Stimulated activated naive CD8-positive, alpha-beta T cell treated with anti-CD3 and anti-CD28 coated beads, Interleukin-15, amount 100 ng/mL, for 72 hours (primary cell): ENCODE measurements around the gene UBQLN1.

Experiments used
- ATAC-seq: fragments of 150-1000 bp; cut with Tn5 transposase; 2 replicates; pipeline ENCODE4 v1.10.0; 2021; ENCODE audit warnings: mild to moderate bottlenecking, moderate library complexity
- DNase-seq, 2 donors: peaks; one replicate each; pipeline ENCODE4 v3.0.0; 2021 to 2022
- H3K27ac Mint-ChIP-seq, 2 donors: one replicate each; pipeline ENCODE4 v1.8.0; 2022; ENCODE audit warnings: mild to moderate bottlenecking in 2 of 2, mixed read lengths in 2 of 2, moderate library complexity in 2 of 2
- H3K27me3 Mint-ChIP-seq: one replicate; pipeline ENCODE4 v1.8.0; 2022; ENCODE audit warnings: mixed read lengths
- H3K4me1 Mint-ChIP-seq: one replicate; pipeline ENCODE4 v1.8.0; 2022; ENCODE audit warnings: mild to moderate bottlenecking, mixed read lengths
- H3K4me3 Mint-ChIP-seq, 2 donors: one replicate each; pipeline ENCODE4 v1.8.0; 2022; ENCODE audit warnings: mild to moderate bottlenecking in 2 of 2, mixed read lengths in 2 of 2, moderate library complexity in 1 of 2
- H3K9me3 Mint-ChIP-seq, 2 donors: one replicate each; pipeline ENCODE4 v1.8.0; 2022; ENCODE audit warnings: mixed read lengths in 2 of 2

The UBQLN1 gene

DNA sequence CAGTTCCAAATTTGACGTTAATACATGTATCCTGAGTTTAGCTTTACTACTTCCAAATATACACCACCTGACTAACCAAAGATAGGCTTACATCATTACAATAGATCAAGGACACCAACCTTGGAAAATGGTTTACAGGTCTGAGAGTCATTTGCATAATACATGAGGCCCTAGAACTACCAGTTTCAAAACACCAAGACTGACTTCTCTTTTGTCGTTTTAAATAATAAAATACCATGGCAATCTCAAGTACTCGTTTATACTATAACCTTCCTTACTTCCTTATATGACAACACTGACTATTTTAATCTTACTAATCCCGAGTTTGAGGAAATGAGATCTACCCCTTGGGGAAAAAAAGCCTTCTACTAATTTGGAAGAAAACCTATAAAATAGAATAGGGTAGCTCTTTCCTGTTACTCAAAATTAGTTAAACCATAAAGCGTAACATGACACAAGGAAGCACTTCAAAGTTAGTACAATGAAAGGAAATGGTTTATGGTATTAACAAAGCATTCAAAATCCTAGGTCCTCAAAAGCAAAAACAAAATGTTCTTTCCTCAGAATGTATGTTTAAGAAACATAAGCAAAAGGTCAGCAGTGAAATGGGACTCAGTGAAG is 42.1 kb downstream of the UBQLN1 start:
- Mint-ChIP-seq H3K27me3 (no peaks in the 10 kb centered on the region), H3K4me3 (no peak overlapping the region), H3K9me3 (no peaks in the 10 kb centered on the region), H3K27ac (peak overlapping the region in 1 of 2 donors; percentile 63), H3K4me1 (peaks cover 25% of the 10 kb centered on the region)
- ATAC-seq (no peak), DNase-seq (no peak)

- no peaks in the 10 kb centered on the region for H3K9me3 Mint-ChIP-seq
- peak overlapping the region; percentile 53 to 78 for H3K27ac Mint-ChIP-seq
- H3K27me3 Mint-ChIP-seq, result no peaks in the 10 kb centered on the region
- no peak for DNase-seq
- ATAC-seq, result no peak
- H3K4me1 Mint-ChIP-seq, result peaks cover 25% of the 10 kb centered on the region
- H3K4me3 Mint-ChIP-seq, result no peak overlapping the region
Observed at GRCh38 chr9:83662933-83663332, 44.8 kb downstream of the UBQLN1 start.

- Mint-ChIP-seq H3K4me3 (no peak overlapping the region), H3K4me1 (peaks cover 6% of the 10 kb centered on the region), H3K9me3 (no peaks in the 10 kb centered on the region), H3K27ac (no peak overlapping the region), H3K27me3 (no peaks in the 10 kb centered on the region)
- ATAC-seq (peak; percentile 53), DNase-seq (no peak)
Observed at GRCh38 chr9:83656952-83657351, 50.8 kb downstream of the UBQLN1 start.

DNA sequence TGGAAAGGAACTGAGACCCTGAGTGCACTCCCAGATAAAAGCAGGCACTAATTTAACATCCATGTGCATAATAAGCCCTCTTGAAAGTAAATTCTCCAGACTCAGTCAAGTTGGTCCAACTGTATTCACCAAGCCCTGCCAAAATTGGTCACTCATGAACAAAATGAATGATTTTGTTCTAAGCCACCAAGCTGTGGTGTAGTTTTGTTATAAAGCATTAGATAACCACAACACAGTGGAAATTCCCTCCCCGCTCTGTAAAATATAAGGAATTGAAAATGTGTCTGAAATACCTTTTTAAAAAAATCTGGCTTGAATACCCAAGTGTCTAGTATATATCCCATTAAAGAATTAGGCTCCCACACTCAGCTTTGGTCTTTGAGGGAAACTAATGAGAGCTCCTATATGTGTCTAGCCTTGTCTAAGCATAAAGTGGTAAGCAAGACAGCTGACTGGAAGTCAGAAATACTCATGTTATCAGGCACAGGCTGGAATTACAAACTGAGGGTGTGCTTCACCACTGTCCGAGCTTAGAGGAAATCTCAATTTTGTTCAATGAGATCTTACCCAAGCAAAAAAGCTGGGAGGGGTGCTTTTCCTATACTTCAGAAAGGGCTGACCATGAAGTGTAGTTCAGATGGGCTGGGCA is 51.6 kb downstream of the UBQLN1 start:
- peak overlapping the region in 1 of 2 donors; percentile 1 for H3K27ac Mint-ChIP-seq
- DNase-seq (no peak), ATAC-seq (peak; percentile 66)
- H3K27me3 Mint-ChIP-seq, result no peaks in the 10 kb centered on the region
- H3K9me3 Mint-ChIP-seq, result no peaks in the 10 kb centered on the region
- H3K4me1 Mint-ChIP-seq, result peaks cover 6% of the 10 kb centered on the region
- no peak overlapping the region for H3K4me3 Mint-ChIP-seq

GRCh38 chr9:83655433-83655832 is 52.3 kb downstream of the UBQLN1 start:
- DNase-seq (no peak), ATAC-seq (no peak)
- no peaks in the 10 kb centered on the region for H3K9me3 Mint-ChIP-seq
- H3K4me1 Mint-ChIP-seq, result peaks cover 6% of the 10 kb centered on the region
- H3K27ac Mint-ChIP-seq, result no peak overlapping the region
- no peak overlapping the region for H3K4me3 Mint-ChIP-seq
- no peaks in the 10 kb centered on the region for H3K27me3 Mint-ChIP-seq

GRCh38 chr9:83652433-83652832 is 55.3 kb downstream of the UBQLN1 start:
- no peaks in the 10 kb centered on the region for H3K27me3 Mint-ChIP-seq
- H3K27ac Mint-ChIP-seq, result no peak overlapping the region
- DNase-seq (no peak), ATAC-seq (no peak)
- H3K4me1 Mint-ChIP-seq, result peaks cover 6% of the 10 kb centered on the region
- H3K9me3 Mint-ChIP-seq, result no peaks in the 10 kb centered on the region
- H3K4me3 Mint-ChIP-seq, result no peak overlapping the region

DNA sequence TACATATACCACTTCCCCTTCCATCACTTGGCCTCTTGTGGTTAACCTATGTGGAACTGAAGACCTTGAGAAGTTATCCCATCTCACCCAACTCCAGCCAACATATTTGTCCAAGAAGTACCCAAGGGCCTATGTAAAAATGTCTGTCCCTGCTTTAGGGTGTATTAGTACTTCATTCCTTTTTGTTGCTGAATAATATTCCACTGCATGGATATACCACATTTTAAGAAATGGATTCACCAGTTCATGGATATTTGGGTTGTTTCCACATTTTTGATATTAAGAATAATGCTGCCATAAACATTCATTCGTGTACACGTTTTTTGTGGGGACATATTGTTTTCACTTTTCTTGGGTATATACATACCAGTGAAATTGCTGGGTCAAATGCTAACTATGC is 56.2 kb downstream of the UBQLN1 start:
- no peak for ATAC-seq
- Mint-ChIP-seq H3K27me3 (no peaks in the 10 kb centered on the region), H3K4me1 (peaks cover 6% of the 10 kb centered on the region), H3K27ac (no peak overlapping the region), H3K9me3 (no peaks in the 10 kb centered on the region), H3K4me3 (no peak overlapping the region)
- DNase-seq, result no peak

DNA sequence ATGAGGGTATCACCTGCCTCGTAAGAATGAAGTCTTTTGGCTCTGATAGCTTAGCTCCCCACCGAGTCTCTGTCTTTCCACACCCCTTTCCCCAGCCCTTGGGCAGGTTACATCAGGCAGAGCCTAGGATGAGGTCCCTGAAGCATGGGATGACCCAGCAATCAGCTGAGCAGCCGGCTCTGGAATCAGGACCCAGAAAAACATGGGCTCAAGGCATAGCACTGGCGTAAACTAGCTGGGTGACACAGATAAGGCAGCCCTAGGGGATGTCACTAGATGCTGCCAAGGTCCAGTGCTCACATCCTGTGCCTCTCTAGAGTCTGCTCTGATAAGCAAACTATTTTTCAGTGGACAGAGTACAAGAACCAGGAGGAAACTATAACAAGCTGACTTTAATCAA is 58.2 kb downstream of the UBQLN1 start:
- DNase-seq, result no peak
- H3K4me3 Mint-ChIP-seq, result no peak overlapping the region
- no peaks in the 10 kb centered on the region for H3K9me3 Mint-ChIP-seq
- H3K27ac Mint-ChIP-seq, result no peak overlapping the region
- no peaks in the 10 kb centered on the region for H3K4me1 Mint-ChIP-seq
- H3K27me3 Mint-ChIP-seq, result no peaks in the 10 kb centered on the region
- peak; percentile 16 for ATAC-seq

DNA sequence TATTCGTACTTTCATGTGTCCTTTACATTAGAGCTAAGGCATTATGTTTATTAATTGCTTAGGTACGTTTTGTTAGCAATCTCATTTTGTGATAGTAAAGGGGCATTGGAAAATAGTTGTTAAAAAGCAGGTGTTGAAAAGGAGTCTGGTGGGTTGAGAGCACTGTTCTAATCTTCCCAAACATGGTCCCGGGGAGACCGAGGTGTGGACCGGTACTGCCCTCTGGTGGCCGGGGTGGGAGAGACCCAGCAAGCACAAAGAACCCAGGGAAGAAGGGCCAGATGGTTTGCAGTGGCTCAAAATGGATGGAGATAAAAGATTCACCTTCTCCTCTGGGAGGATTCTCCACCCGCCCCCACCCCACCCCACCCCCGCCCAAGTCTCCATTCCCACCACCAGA is 58.7 kb downstream of the UBQLN1 start:
- DNase-seq, result peak; percentile 62 to 68
- H3K27ac Mint-ChIP-seq, result peak overlapping the region; percentile 54 to 81
- H3K9me3 Mint-ChIP-seq, result no peaks in the 10 kb centered on the region
- no peak overlapping the region for H3K4me3 Mint-ChIP-seq
- peak; percentile 88 for ATAC-seq
- H3K27me3 Mint-ChIP-seq, result no peaks in the 10 kb centered on the region
- no peaks in the 10 kb centered on the region for H3K4me1 Mint-ChIP-seq

- no peaks in the 10 kb centered on the region for H3K27me3 Mint-ChIP-seq
- ATAC-seq, result no peak
- DNase-seq, result no peak
- H3K9me3 Mint-ChIP-seq, result no peaks in the 10 kb centered on the region
- H3K27ac Mint-ChIP-seq, result peak overlapping the region in 1 of 2 donors; percentile 69
- H3K4me1 Mint-ChIP-seq, result no peaks in the 10 kb centered on the region
- no peak overlapping the region for H3K4me3 Mint-ChIP-seq
Observed at GRCh38 chr9:83646500-83647239, 61.1 kb downstream of the UBQLN1 start.

DNA sequence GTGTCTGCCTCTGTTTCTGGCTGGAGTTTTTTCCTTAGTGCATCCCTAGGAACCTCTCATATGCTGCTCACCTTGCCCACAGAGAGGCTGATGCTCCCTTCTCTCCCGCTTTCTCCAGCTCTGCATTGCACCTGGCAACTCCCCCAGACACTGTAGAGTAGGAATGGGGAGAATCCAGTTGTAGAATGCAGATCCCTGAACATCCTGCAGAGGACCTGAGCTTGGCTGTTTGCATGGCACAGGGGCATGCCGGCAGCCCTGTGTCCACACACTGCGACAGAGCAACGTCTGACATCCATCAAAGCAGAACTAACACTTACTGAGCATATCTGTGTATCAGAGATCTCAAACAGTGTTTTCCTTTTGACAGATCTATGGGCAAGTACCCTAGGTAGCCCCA is 65.0 kb downstream of the UBQLN1 start:
- H3K27ac Mint-ChIP-seq, result no peak overlapping the region
- no peak for DNase-seq
- H3K27me3 Mint-ChIP-seq, result no peaks in the 10 kb centered on the region
- H3K4me1 Mint-ChIP-seq, result no peaks in the 10 kb centered on the region
- ATAC-seq, result no peak
- H3K4me3 Mint-ChIP-seq, result no peak overlapping the region
- H3K9me3 Mint-ChIP-seq, result no peaks in the 10 kb centered on the region

GRCh38 chr9:83639266-83639665 is 68.5 kb downstream of the UBQLN1 start:
- peaks cover 4% of the 10 kb centered on the region for H3K4me1 Mint-ChIP-seq
- no peaks in the 10 kb centered on the region for H3K27me3 Mint-ChIP-seq
- ATAC-seq (no peak), DNase-seq (no peak)
- no peaks in the 10 kb centered on the region for H3K9me3 Mint-ChIP-seq
- no peak overlapping the region for H3K27ac Mint-ChIP-seq
- no peak overlapping the region for H3K4me3 Mint-ChIP-seq

DNA sequence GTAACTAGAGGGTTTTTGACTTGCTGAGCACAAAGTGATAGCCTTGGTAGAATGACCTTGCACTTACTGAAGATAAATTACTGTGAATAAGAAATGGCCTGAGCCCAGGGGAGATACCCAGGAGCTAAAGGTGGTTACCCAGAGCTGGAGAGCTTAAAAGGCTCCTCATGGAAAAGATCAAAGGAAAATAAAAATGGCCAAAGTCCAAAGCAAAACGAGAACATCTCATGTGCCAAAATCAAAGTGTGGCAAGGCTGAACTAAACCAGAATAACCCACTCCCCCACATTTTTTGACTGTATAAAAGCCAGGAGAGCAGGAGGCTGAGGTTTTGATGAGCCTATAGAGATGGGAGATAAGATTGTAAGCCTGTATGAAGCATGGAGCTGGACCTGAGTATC is 70.4 kb downstream of the UBQLN1 start:
- DNase-seq (no peak), ATAC-seq (no peak)
- Mint-ChIP-seq H3K9me3 (no peaks in the 10 kb centered on the region), H3K27ac (no peak overlapping the region), H3K27me3 (no peaks in the 10 kb centered on the region), H3K4me1 (peaks cover 4% of the 10 kb centered on the region), H3K4me3 (no peak overlapping the region)

- no peak overlapping the region for H3K27ac Mint-ChIP-seq
- ATAC-seq (no peak), DNase-seq (no peak)
- H3K4me1 Mint-ChIP-seq, result peaks cover 4% of the 10 kb centered on the region
- no peak overlapping the region for H3K4me3 Mint-ChIP-seq
- no peaks in the 10 kb centered on the region for H3K9me3 Mint-ChIP-seq
- no peaks in the 10 kb centered on the region for H3K27me3 Mint-ChIP-seq
Observed at GRCh38 chr9:83636813-83637212, 70.9 kb downstream of the UBQLN1 start.

DNA sequence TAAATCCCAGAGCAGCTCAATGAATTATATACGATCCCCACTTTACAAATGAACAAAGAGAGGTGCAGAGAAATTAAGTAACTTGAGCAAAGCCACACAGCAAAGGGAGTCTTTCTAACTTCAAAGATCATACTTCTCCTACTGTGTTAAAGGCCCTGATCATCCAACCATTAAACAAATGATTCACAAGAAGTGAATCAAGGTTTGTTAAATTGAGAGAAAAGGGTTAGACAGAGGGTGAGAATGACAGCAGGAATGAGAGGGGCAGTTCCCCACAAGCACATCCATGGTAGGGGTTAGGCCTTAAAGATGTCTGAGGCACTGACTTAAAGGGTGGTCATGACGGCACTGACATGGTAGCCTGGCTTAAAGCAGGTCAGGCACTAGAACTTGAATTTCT is 74.1 kb downstream of the UBQLN1 start:
- Mint-ChIP-seq H3K27ac (no peak overlapping the region), H3K27me3 (no peaks in the 10 kb centered on the region), H3K9me3 (no peaks in the 10 kb centered on the region), H3K4me1 (peaks cover 13% of the 10 kb centered on the region), H3K4me3 (no peak overlapping the region)
- ATAC-seq (no peak), DNase-seq (no peak)

DNA sequence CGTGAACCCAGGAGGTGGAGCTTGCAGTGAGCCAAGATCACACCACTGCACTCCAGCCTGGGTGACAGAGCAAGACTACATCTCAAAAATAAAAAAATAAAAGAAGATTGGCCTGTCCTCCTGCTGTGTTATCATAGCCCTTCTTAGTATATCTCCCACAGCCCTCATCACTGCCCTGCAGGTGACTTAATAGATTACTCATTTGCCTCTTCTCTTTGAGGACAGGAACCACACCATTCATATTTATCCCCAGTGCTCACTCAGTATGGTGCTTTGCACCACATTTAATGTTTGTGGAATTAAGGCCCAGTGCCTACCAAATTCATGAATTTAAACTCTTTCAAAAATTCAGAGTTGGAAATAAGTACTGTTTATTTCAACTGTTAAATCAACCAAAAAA is 74.5 kb downstream of the UBQLN1 start:
- peaks cover 13% of the 10 kb centered on the region for H3K4me1 Mint-ChIP-seq
- no peak overlapping the region for H3K4me3 Mint-ChIP-seq
- H3K27ac Mint-ChIP-seq, result peak overlapping the region in 1 of 2 donors; percentile 27
- no peak for DNase-seq
- H3K9me3 Mint-ChIP-seq, result no peaks in the 10 kb centered on the region
- no peak for ATAC-seq
- no peaks in the 10 kb centered on the region for H3K27me3 Mint-ChIP-seq
